HCT116 (cell line): Measurements from ENCODE around the gene GDNF. TPM values are rescaled to one million over a fixed set of nuclear protein-coding genes. Genes with fewer than 3 reads are reported as not detected.

Source experiments
- ATAC-seq: fragments of 200-7000 bp; cut with Tn5 transposase; 2 replicates; pipeline ENCODE4 v1.9.1; 2020; ENCODE audit warnings: mild to moderate bottlenecking, moderate library complexity
- BruUV-seq: library from RNA; stranded (reverse); fragments of 400-500 nt; replicated peaks from 2 replicates; lab custom pipeline; 2021; lab: Mats Ljungman, UMichigan
- CTCF ChIA-PET: fragments of 300-600 bp; sonication (Branson Sonifier 250); formaldehyde crosslinking; loops from one replicate; lab custom pipeline; 2021; ENCODE audit warnings: antibody characterized with exemption; lab: Charles Lee
- POLR2A ChIA-PET: fragments of 300-600, 350-600 bp; sonication (Branson Sonifier 250); formaldehyde crosslinking; loops from one replicate; lab custom pipeline; 2021; ENCODE audit warnings: antibody characterized with exemption; lab: Charles Lee
- RAD21 ChIA-PET, 2 experiments: fragments of 300-600 bp; sonication (Branson Sonifier 250); formaldehyde crosslinking; loops; one replicate each; lab custom pipeline; 2023; ENCODE audit warnings: low total read pairs in 2 of 2; ENCODE audit not compliant: uncharacterized antibody in 2 of 2, unreplicated experiment in 2 of 2, low non-redundant PET in 1 of 2; lab: Charles Lee
- DNase-seq: peaks from one replicate; pipeline ENCODE4 v3.0.0-alpha.2; 2010; ENCODE audit warnings: low read depth, low spot score
- H2AFZ ChIP-seq: fragments of 200-600 bp; shearing (Covaris generic), sonication (generic); 2 replicates; pipeline ENCODE4 v1.6.1; 2017; ENCODE audit warnings: low read depth, mixed run types, mixed read lengths, antibody characterized with exemption, low read length; ENCODE audit not compliant: poor library complexity, severe bottlenecking
- H3K27ac ChIP-seq: 2 replicates; pipeline ENCODE4 v1.5.1; 2012; ENCODE audit warnings: low read depth, low read length
- H3K27me3 ChIP-seq: fragments of 200-600 bp; sonication (generic); 2 replicates; pipeline ENCODE4 v1.6.1; 2016; ENCODE audit warnings: mixed run types, low read length, mixed read lengths; ENCODE audit not compliant: insufficient read depth
- H3K36me3 ChIP-seq, 2 experiments: fragments of 200-500 bp in 1 of 2; fragments of 200-600 bp in 1 of 2; sonication (Bioruptor generic) in 1 of 2; sonication (generic) in 1 of 2; 2 replicates each; pipeline versions ENCODE4 v1.5.1 to v1.6.1; 2014 to 2016; ENCODE audit warnings: low read length in 2 of 2, inconsistent platforms in 1 of 2, mixed read lengths in 1 of 2, mixed run types in 1 of 2; ENCODE audit not compliant: insufficient read depth in 2 of 2, control insufficient read depth in 1 of 2
- H3K4me1 ChIP-seq, 2 experiments: fragments of 200-600 bp in 1 of 2; sonication (generic) in 1 of 2; 2 replicates each; pipeline versions ENCODE4 v1.5.1 to v1.6.1; 2012 to 2017; ENCODE audit warnings: low read length in 2 of 2, inconsistent platforms in 1 of 2, mild to moderate bottlenecking in 1 of 2, mixed read lengths in 1 of 2, mixed run types in 1 of 2, moderate library complexity in 1 of 2; ENCODE audit not compliant: insufficient read depth in 2 of 2, control insufficient read depth in 1 of 2
- H3K4me2 ChIP-seq: fragments of 200-600 bp; sonication (generic); 2 replicates; pipeline ENCODE4 v1.6.1; 2017; ENCODE audit warnings: mixed run types, low read length, mixed read lengths
- H3K4me3 ChIP-seq, 2 experiments: fragments of 200-600 bp in 1 of 2; sonication (generic) in 1 of 2; replicated peaks in 1 of 2; 2 replicates each; pipeline ENCODE4 v1.5.1; 2011 to 2016; ENCODE audit warnings: low read length in 2 of 2, control low read depth in 1 of 2, low read depth in 1 of 2, mild to moderate bottlenecking in 1 of 2, mixed read lengths in 1 of 2, mixed run types in 1 of 2
- H3K79me2 ChIP-seq: fragments of 200-600 bp; sonication (generic); 2 replicates; pipeline ENCODE4 v1.6.1; 2017; ENCODE audit warnings: mild to moderate bottlenecking, mixed run types, low read length, moderate library complexity, mixed read lengths; ENCODE audit not compliant: insufficient read depth
- H3K9ac ChIP-seq: fragments of 200-600 bp; sonication (generic); 2 replicates; pipeline ENCODE4 v1.6.1; 2016; ENCODE audit warnings: low read length, mixed read lengths
- H3K9me2 ChIP-seq: fragments of 200-600 bp; sonication (generic), shearing (Covaris generic); 2 replicates; pipeline ENCODE4 v1.6.1; 2017; ENCODE audit warnings: mixed run types, mild to moderate bottlenecking, moderate library complexity; ENCODE audit not compliant: insufficient read depth
- H3K9me3 ChIP-seq, 2 experiments: fragments of 200-500 bp in 1 of 2; fragments of 200-600 bp in 1 of 2; sonication (Bioruptor generic) in 1 of 2; sonication (generic) in 1 of 2; 2 replicates each; pipeline ENCODE4 v1.6.1; 2014 to 2017; ENCODE audit warnings: low read length in 2 of 2, mixed read lengths in 2 of 2, inconsistent platforms in 1 of 2, low read depth in 1 of 2, mild to moderate bottlenecking in 1 of 2, mixed run types in 1 of 2, moderate library complexity in 1 of 2; ENCODE audit not compliant: control insufficient read depth in 1 of 2, insufficient read depth in 1 of 2
- H4K20me1 ChIP-seq: fragments of 200-600 bp; sonication (generic), shearing (Covaris generic); 2 replicates; pipeline ENCODE4 v1.6.1; 2017; ENCODE audit warnings: mixed run types, mild to moderate bottlenecking, moderate library complexity; ENCODE audit not compliant: insufficient read depth
- ATF3 ChIP-seq: IDR thresholded peaks from 2 replicates; pipeline ENCODE4 v1.6.1; 2012
- CBX3 ChIP-seq: IDR thresholded peaks from 2 replicates; pipeline ENCODE4 v1.6.1; 2012; ENCODE audit warnings: low read depth
- CEBPB ChIP-seq: IDR thresholded peaks from 2 replicates; pipeline ENCODE4 v1.6.1; 2012; ENCODE audit warnings: low read depth
- EGR1 ChIP-seq: IDR thresholded peaks from 2 replicates; pipeline ENCODE4 v1.6.1; 2012; ENCODE audit warnings: low read depth
- ELF1 ChIP-seq: IDR thresholded peaks from 2 replicates; pipeline ENCODE4 v1.6.1; 2012; ENCODE audit warnings: low read depth, borderline replicate concordance
- EZH2 ChIP-seq: fragments of 200-600 bp; sonication (generic); IDR thresholded peaks from 2 replicates; pipeline ENCODE4 v1.6.1; 2017; ENCODE audit warnings: antibody characterized with exemption, mixed run types
- FOSL1 ChIP-seq: IDR thresholded peaks from 2 replicates; pipeline ENCODE4 v1.6.1; 2012; ENCODE audit warnings: low read depth
- JUND ChIP-seq: IDR thresholded peaks from 2 replicates; pipeline ENCODE4 v1.6.1; 2012
- MAX ChIP-seq: IDR thresholded peaks from 2 replicates; pipeline ENCODE4 v1.6.1; 2012
- POLR2A ChIP-seq: IDR thresholded peaks from 2 replicates; pipeline ENCODE4 v1.7.0; 2011; ENCODE audit warnings: borderline replicate concordance; ENCODE audit not compliant: insufficient read depth, insufficient read length; ENCODE audit errors: extremely low read depth
- POLR2AphosphoS5 ChIP-seq: IDR thresholded peaks from 2 replicates; pipeline ENCODE4 v1.6.1; 2011; ENCODE audit warnings: mild to moderate bottlenecking, low read depth, low read length, moderate library complexity
- RAD21 ChIP-seq: IDR thresholded peaks from 2 replicates; pipeline ENCODE4 v1.6.1; 2012; ENCODE audit warnings: low read depth, mild to moderate bottlenecking
- SIN3A ChIP-seq: IDR thresholded peaks from 2 replicates; pipeline ENCODE4 v1.6.1; 2012; ENCODE audit warnings: low read depth
- SP1 ChIP-seq: IDR thresholded peaks from 2 replicates; pipeline ENCODE4 v1.6.1; 2012; ENCODE audit warnings: low read depth
- SRF ChIP-seq: IDR thresholded peaks from 2 replicates; pipeline ENCODE4 v1.6.1; 2012; ENCODE audit warnings: low read depth
- YY1 ChIP-seq: IDR thresholded peaks from 2 replicates; pipeline ENCODE4 v1.6.1; 2011; ENCODE audit warnings: low read length, low read depth, moderate library complexity, mild to moderate bottlenecking; ENCODE audit not compliant: insufficient replicate concordance; ENCODE audit errors: extremely low read depth
- ZBTB33 ChIP-seq: IDR thresholded peaks from 2 replicates; pipeline ENCODE4 v1.6.1; 2011; ENCODE audit warnings: mild to moderate bottlenecking, low read length, moderate library complexity; ENCODE audit not compliant: insufficient replicate concordance; ENCODE audit errors: extremely low read depth
- ZFX ChIP-seq: fragments of 450-650 bp; IDR thresholded peaks from 2 replicates; pipeline ENCODE4 v1.6.1; 2017
- intact Hi-C: fragments of 100-400 bp; cut with micrococcal nuclease; formaldehyde crosslinking; loops from 2 replicates; pipeline ENCODE4 v1.10.0; 2022
- total RNA-seq: library from RNA; stranded (reverse); gene quantifications from one replicate; pipeline ENCODE4 v1.2.1, GENCODE V29; 2021; ENCODE audit not compliant: unreplicated experiment
- TF ChIP-seq, protein P1 (sequence below), 3 experiments: fragments of 200-600 bp in 1 of 3; sonication (generic) in 1 of 3; IDR thresholded peaks in 2 of 3; conservative IDR thresholded peaks in 1 of 3; 2 replicates each; pipeline ENCODE4 v1.5.1; 2012 to 2017; ENCODE audit warnings: low read depth in 2 of 3, low read length in 2 of 3, antibody characterized with exemption in 1 of 3, borderline replicate concordance in 1 of 3, control low read depth in 1 of 3, mild to moderate bottlenecking in 1 of 3, mixed read lengths in 1 of 3, mixed run types in 1 of 3, moderate library complexity in 1 of 3; ENCODE audit not compliant: insufficient read depth in 1 of 3

The GDNF gene
- total RNA-seq, 1 experiment from 2014 or later = not detected

DNA sequence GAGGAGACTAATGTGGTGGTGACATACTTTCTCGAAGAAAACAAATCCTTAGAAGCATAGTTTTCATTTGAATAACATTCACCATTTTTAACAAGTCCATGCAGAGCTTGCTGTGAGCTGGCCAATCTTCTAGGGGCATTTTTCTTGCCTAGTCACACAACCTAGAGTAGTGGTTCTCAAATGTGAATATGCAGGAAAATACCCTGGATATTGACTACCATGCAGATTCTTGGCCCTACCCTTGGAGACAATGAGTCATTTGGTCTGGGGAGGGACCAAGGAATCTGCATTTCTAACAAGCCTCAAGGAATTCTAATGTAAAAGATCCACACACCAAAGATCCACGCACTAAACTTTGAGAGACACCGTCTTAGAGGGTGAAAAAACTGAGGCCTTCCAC is 23.5 kb downstream of the GDNF start:
- H2AFZ ChIP-seq = no peak overlapping the region
- no peaks in the 10 kb centered on the region for H3K27me3 ChIP-seq
- H3K4me3 ChIP-seq = no peak overlapping the region
- ChIA-PET CTCF (no interaction called here), RAD21 (no interaction called here), POLR2A (no interaction called here)
- no TSS peak for BruUV-seq
- H3K36me3 ChIP-seq = no peaks in the 10 kb centered on the region
- H3K4me2 ChIP-seq = no peak overlapping the region
- TF ChIP-seq ELF1 = no peak
- no peak for TF ChIP-seq MAX
- TF ChIP-seq RAD21 = no peak
- no peak for TF ChIP-seq ATF3
- intact Hi-C loops = no loop called here
- H3K79me2 ChIP-seq = no peaks in the 10 kb centered on the region
- H3K9ac ChIP-seq = no peak overlapping the region
- no peaks in the 10 kb centered on the region for H3K4me1 ChIP-seq
- ATAC-seq (no peak), DNase-seq (no peak)
- no peaks in the 10 kb centered on the region for H3K9me2 ChIP-seq
- no peak overlapping the region for H3K27ac ChIP-seq
- no peaks in the 10 kb centered on the region for H3K9me3 ChIP-seq
- H4K20me1 ChIP-seq = no peaks in the 10 kb centered on the region

DNA sequence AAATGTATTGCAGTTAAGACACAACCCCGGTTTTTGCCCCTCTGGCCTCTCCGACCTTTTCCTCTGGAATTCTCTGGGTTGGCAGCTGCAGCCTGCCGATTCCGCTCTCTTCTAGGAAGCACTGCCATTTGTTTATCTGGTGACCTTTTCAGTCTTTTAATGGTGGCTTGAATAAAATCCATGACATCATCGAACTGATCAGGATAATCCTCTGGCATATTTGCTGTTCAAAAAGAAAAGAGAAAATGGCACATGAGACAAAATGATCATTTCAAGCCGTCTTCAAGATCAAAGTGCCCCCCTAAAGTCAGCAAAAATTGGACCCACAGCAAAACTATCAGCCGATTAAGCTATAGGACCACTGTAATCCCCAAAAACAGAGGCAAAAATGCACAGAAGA is 23.9 kb downstream of the GDNF start:
- Histone ChIP-seq H3K4me1 (no peaks in the 10 kb centered on the region), H3K9me2 (no peaks in the 10 kb centered on the region), H3K4me3 (no peak overlapping the region), H3K36me3 (no peaks in the 10 kb centered on the region), H3K27me3 (no peaks in the 10 kb centered on the region), H3K4me2 (no peak overlapping the region)
- ChIA-PET RAD21 (no interaction called here), CTCF (no interaction called here), POLR2A (no interaction called here)
- DNase-seq = no peak
- intact Hi-C loops = no loop called here
- ATAC-seq = no peak
- TF ChIP-seq SP1 (no peak), EGR1 (no peak), ZFX (no peak), ELF1 (no peak), CBX3 (no peak), CEBPB (no peak), JUND (no peak), EZH2 (no peak), POLR2AphosphoS5 (no peak), ATF3 (no peak), POLR2A (no peak), SRF (no peak), FOSL1 (no peak), ZBTB33 (no peak), SIN3A (no peak), RAD21 (no peak), YY1 (no peak)
- TF ChIP-seq, protein P1, sequence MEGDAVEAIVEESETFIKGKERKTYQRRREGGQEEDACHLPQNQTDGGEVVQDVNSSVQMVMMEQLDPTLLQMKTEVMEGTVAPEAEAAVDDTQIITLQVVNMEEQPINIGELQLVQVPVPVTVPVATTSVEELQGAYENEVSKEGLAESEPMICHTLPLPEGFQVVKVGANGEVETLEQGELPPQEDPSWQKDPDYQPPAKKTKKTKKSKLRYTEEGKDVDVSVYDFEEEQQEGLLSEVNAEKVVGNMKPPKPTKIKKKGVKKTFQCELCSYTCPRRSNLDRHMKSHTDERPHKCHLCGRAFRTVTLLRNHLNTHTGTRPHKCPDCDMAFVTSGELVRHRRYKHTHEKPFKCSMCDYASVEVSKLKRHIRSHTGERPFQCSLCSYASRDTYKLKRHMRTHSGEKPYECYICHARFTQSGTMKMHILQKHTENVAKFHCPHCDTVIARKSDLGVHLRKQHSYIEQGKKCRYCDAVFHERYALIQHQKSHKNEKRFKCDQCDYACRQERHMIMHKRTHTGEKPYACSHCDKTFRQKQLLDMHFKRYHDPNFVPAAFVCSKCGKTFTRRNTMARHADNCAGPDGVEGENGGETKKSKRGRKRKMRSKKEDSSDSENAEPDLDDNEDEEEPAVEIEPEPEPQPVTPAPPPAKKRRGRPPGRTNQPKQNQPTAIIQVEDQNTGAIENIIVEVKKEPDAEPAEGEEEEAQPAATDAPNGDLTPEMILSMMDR (IDR thresholded peaks at IDR 0.05 in 2 of 3, conservative IDR thresholded peaks at IDR 0.05 in 1 of 3; ENCODE audit: borderline replicate concordance in 1 of 3, insufficient read depth in 1 of 3, low read depth in 2 of 3, low read length in 2 of 3) = no peak
- TF ChIP-seq, all 23 proteins: peak for 0
- Histone ChIP-seq H4K20me1 (no peaks in the 10 kb centered on the region), H3K9ac (no peak overlapping the region), H3K9me3 (no peaks in the 10 kb centered on the region), H3K79me2 (no peaks in the 10 kb centered on the region), H3K27ac (no peak overlapping the region), H2AFZ (no peak overlapping the region)
- BruUV-seq = no TSS peak
